Upper lobe of left lung (tissue), 6 donors: ENCODE measurements around the gene RILPL1. TPM values are rescaled to one million over a fixed set of nuclear protein-coding genes. Genes with fewer than 3 reads are reported as not detected.

Experiments
- ATAC-seq, 2 donors: fragments of 200-7000 bp; cut with Tn5 transposase; one replicate each; pipeline ENCODE4 v1.9.1; 2022; ENCODE audit warnings: mild to moderate bottlenecking in 2 of 2, moderate library complexity in 2 of 2; ENCODE audit not compliant: low FRiP score in 2 of 2
- DNase-seq, 2 donors: peaks; one replicate each; pipeline ENCODE4 v3.0.0-alpha.2; 2019 to 2020
- H3K27ac ChIP-seq, 4 donors: fragments of 200-600 bp; sonication (generic); one replicate each; pipeline ENCODE4 v1.5.1; 2016 to 2019
- H3K27me3 ChIP-seq, 4 donors: fragments of 200-600 bp; sonication (generic); one replicate each; pipeline ENCODE4 v1.5.1; 2017 to 2019
- H3K36me3 ChIP-seq, 4 donors: fragments of 200-600 bp; sonication (generic); one replicate each; pipeline ENCODE4 v1.5.1; 2016 to 2019
- H3K4me1 ChIP-seq, 4 donors: fragments of 200-600 bp; sonication (generic); one replicate each; pipeline ENCODE4 v1.5.1; 2018 to 2019
- H3K4me3 ChIP-seq, 4 donors: fragments of 200-600 bp; sonication (generic); one replicate each; pipeline ENCODE4 v1.5.1; 2017 to 2019; ENCODE audit warnings: mild to moderate bottlenecking in 2 of 4, moderate library complexity in 1 of 4
- H3K9me3 ChIP-seq, 4 donors: fragments of 200-600 bp; sonication (generic); one replicate each; pipeline ENCODE4 v1.5.1; 2018 to 2019
- CTCF ChIP-seq, 6 experiments: fragments of 450-650 bp in 4 of 6; fragments of 200-600 bp in 2 of 6; sonication (generic) in 2 of 6; IDR thresholded peaks; one replicate each; pipeline ENCODE4 v1.5.1; 2016 to 2019; ENCODE audit warnings: antibody characterized with exemption in 6 of 6
- EP300 ChIP-seq, 4 donors: sonication (generic); formaldehyde crosslinking; IDR thresholded peaks; one replicate each; pipeline ENCODE4 v1.5.1; 2017; ENCODE audit warnings: antibody characterized with exemption in 4 of 4, control low read depth in 2 of 4
- POLR2A ChIP-seq, 4 donors: fragments of 450-650 bp; IDR thresholded peaks; one replicate each; pipeline ENCODE4 v1.5.1; 2016 to 2017; ENCODE audit warnings: antibody characterized with exemption in 4 of 4, mild to moderate bottlenecking in 2 of 4
- POLR2AphosphoS5 ChIP-seq, 2 donors: sonication (generic); formaldehyde crosslinking; IDR thresholded peaks; one replicate each; pipeline ENCODE4 v1.5.1; 2017; ENCODE audit warnings: antibody characterized with exemption in 2 of 2
- WGBS, 2 donors: methylation state at CpG; one replicate each; pipeline ENCODE4 v1.1.5; 2017 to 2018; 5-methylcytosine and 5-hydroxymethylcytosine counted together
- total RNA-seq, 6 donors: library from RNA; depleted of rRNA in 4 of 6; stranded (reverse); fragments of >200 nt in 4 of 6; gene quantifications; one replicate each; pipeline versions ENCODE4 v1.1.0 to v1.2.1, GENCODE V29; 2016 to 2021
- donor health status: DM: no; HTN: no; CAD: no; lungs with moderate emphysema.
- donor health status: DM: no; HTN: yes; CAD: no; lungs with severe emphysema.

RILPL1 gene
- total RNA-seq, 6 donors from 2014 or later = 10.3 to 60.8 (median 18.6) TPM

GRCh38 chr12:123442774-123443173 is 90.7 kb downstream of the RILPL1 start:
- H3K36me3 ChIP-seq = no peaks in the 10 kb centered on the region
- WGBS, 2 donors = 62 to 73% methylated on average over 4 of the region's 4 CpGs
- no peaks in the 10 kb centered on the region for H3K27me3 ChIP-seq
- peaks cover 31 to 45% (median 42%) of the 10 kb centered on the region in 4 donors for H3K4me1 ChIP-seq
- no peak for TF ChIP-seq EP300 (IDR thresholded peaks at IDR 0.05)
- TF ChIP-seq POLR2A (IDR thresholded peaks at IDR 0.05) = no peak
- no peak for TF ChIP-seq POLR2AphosphoS5 (IDR thresholded peaks at IDR 0.05)
- no peak for TF ChIP-seq CTCF (IDR thresholded peaks at IDR 0.05)
- H3K9me3 ChIP-seq = no peaks in the 10 kb centered on the region
- no peak overlapping the region for H3K27ac ChIP-seq
- no peak for DNase-seq
- ATAC-seq = no peak
- H3K4me3 ChIP-seq = no peak overlapping the region

- Histone ChIP-seq H3K4me3 (no peak overlapping the region), H3K36me3 (no peaks in the 10 kb centered on the region), H3K27ac (no peak overlapping the region), H3K4me1 (peaks cover 25 to 41% (median 39%) of the 10 kb centered on the region in 4 donors), H3K27me3 (no peaks in the 10 kb centered on the region), H3K9me3 (no peaks in the 10 kb centered on the region)
- 90 to 92% methylated on average over 13 of the region's 13 CpGs for WGBS, 2 donors
- ATAC-seq = no peak
- no peak for DNase-seq
- no peak for TF ChIP-seq POLR2AphosphoS5 (IDR thresholded peaks at IDR 0.05)
- TF ChIP-seq EP300 (IDR thresholded peaks at IDR 0.05) = no peak
- TF ChIP-seq CTCF (IDR thresholded peaks at IDR 0.05) = no peak
- TF ChIP-seq POLR2A (IDR thresholded peaks at IDR 0.05) = no peak
Measured at GRCh38 chr12:123441523-123442164, 91.9 kb downstream of the RILPL1 start.

GRCh38 chr12:123436017-123436964 is 97.2 kb downstream of the RILPL1 start, which contains the start of gene RILPL2:
Gene RILPL2 (minus strand): TSS chr12:123436684. CDS start chr12:123436420, 264 bp downstream.
- ATAC-seq (peak; percentile 97), DNase-seq (peak; percentile 98 to 99)
- Histone ChIP-seq H3K27ac (peak within 1 kb of the TSS; percentile 92 to 98 (median 96)), H3K4me3 (peak within 1 kb of the TSS; percentile 76 to 94 (median 90)), H3K9me3 (no peaks in the 10 kb centered on the region), H3K4me1 (peaks cover 40 to 54% (median 44%) of the 10 kb centered on the region in 4 donors), H3K27me3 (no peaks in the 10 kb centered on the region), H3K36me3 (peaks cover 0 to 6% (median under 1%) of the 10 kb centered on the region in 4 donors)
- WGBS, 2 donors = 1% methylated on average over 28 to 69 of the region's 69 CpGs
- TF ChIP-seq EP300 (IDR thresholded peaks at IDR 0.05) = peak in 2 of 4 donors; percentile 70 to 86
- TF ChIP-seq POLR2A (IDR thresholded peaks at IDR 0.05) = peak in 3 of 4 donors; percentile 68 to 92 (median 72)
- peak; percentile 98 for TF ChIP-seq POLR2AphosphoS5 (IDR thresholded peaks at IDR 0.05)
- TF ChIP-seq CTCF (IDR thresholded peaks at IDR 0.05) = peak in 4 of 6 experiments; percentile 32 to 52 (median 34)

DNA sequence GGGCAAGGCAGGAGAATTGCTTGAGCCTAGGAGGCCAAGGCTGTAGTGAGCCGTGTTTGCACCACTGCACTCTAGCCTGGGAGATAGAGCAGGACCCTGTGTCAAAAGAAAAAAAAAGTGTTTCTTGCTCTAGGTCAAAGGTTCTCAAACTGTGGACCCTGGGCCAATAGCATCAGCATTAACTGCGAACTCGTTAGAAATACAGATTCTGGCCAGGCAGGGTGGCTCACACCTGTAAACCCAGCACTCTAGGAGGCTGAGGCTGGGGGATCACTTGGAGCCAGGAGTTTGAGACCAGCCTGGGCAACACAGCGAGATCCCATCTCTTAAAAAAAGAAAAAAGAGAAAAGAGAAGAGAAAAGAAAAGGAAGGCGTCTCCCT is 97.9 kb downstream of the RILPL1 start:
- Histone ChIP-seq H3K9me3 (no peaks in the 10 kb centered on the region), H3K27ac (peak overlapping the region; percentile 92 to 98 (median 96)), H3K4me1 (peaks cover 40 to 61% (median 45%) of the 10 kb centered on the region in 4 donors), H3K27me3 (no peaks in the 10 kb centered on the region), H3K4me3 (peak overlapping the region; percentile 76 to 94 (median 90)), H3K36me3 (peaks cover 0 to 12% (median 6%) of the 10 kb centered on the region in 4 donors)
- TF ChIP-seq POLR2A (IDR thresholded peaks at IDR 0.05) (no peak), POLR2AphosphoS5 (IDR thresholded peaks at IDR 0.05) (no peak), CTCF (IDR thresholded peaks at IDR 0.05) (no peak)
- 28 to 30% methylated on average over 5 of the region's 5 CpGs for WGBS, 2 donors
- DNase-seq (no peak), ATAC-seq (no peak)
